ENCODE data around the gene TNS4. TPM values are rescaled to one million over a fixed set of nuclear protein-coding genes. Genes with fewer than 3 reads are reported as not detected.

Gene TNS4
- total RNA-seq, 1 experiment from 2014 or later = 0.59 TPM

DNA sequence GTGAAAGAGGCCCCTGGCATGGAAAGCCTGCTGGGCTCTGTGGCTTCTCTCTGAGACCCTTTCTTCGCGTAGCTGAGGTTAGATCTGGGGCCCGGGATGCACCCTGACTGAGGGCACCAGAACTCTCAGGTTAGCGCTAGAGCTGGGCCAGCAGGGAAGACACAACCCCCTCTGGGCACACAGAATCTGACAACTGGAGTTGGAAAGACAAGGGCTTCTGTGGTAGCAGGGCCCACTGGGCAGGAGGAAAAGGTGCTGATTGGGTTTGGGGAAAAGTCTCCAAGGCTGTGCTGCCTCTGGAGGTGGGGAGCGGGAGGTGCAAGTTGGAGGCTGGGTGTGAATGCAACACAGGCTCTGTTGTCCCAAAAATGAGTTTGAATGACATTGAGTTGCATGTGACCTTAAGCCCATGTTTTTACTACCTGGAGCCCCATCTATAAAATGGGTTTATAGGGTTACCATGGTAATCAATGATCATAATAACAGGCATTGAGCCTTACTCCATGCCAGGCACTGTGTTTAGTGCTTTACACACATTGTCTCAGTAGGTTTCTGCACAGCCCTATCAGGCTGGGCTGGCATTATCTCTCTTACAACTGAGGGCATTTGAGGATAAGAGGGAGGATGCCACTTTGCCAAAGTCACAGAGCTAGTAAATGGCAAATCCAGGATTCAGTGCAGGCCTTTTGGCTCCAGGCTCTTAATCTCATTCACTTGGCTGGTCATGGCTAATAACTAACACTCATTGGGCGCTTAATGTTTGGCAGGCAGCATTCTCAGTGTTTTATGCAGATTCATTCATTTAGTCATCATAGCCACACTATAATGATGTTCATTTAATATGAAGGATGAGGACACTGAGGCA, 67.6 kb downstream of the TNS4 start:
- H3K23ac ChIP-seq (ENCODE audit: insufficient read length, low read depth, low read length) = no peak overlapping the region
- peaks cover 3% of the 10 kb centered on the region for H3K27me3 Mint-ChIP-seq (ENCODE audit: low read depth)
- no peak overlapping the region for H4K5ac ChIP-seq (ENCODE audit: insufficient read length, low read depth, low read length)
- no peak overlapping the region for H2BK12ac ChIP-seq (ENCODE audit: insufficient read length, low read depth, low read length)
- no peaks in the 10 kb centered on the region for H4K20me1 ChIP-seq (ENCODE audit: control insufficient read depth, insufficient read depth, insufficient read length)
- H3K4me1 Mint-ChIP-seq = peaks cover 7 to 8% of the 10 kb centered on the region in 2 experiments
- no peaks in the 10 kb centered on the region for H3K36me3 Mint-ChIP-seq (ENCODE audit: insufficient read depth in 1 of 3, low read depth in 3 of 3)
- no peak overlapping the region for H3K56ac ChIP-seq (ENCODE audit: insufficient read length, low read depth, low read length)
- H2BK20ac ChIP-seq (ENCODE audit: low read depth, low read length, poor library complexity, severe bottlenecking) = no peak overlapping the region
- no peaks in the 10 kb centered on the region for H3K9me3 ChIP-seq (ENCODE audit: control insufficient read depth, low read depth, low read length)
- peak overlapping the region in 2 of 3 experiments; percentile 57 to 73; a peak in 1 of 7 replicates for H3K27ac Mint-ChIP-seq
- H3K27me3 ChIP-seq (ENCODE audit: insufficient read depth, low read length) = no peaks in the 10 kb centered on the region
- H3K9ac ChIP-seq (ENCODE audit: extremely low read depth, insufficient read length, low read length) = no peak overlapping the region
- H3K4me2 ChIP-seq (ENCODE audit: insufficient read depth, insufficient read length, low read length) = no peak overlapping the region
- H3T11ph ChIP-seq (ENCODE audit: low read length) = no peak overlapping the region
- no CpG with 5 or more reads among the region's 6 CpGs for WGBS (ENCODE audit: extremely low coverage, insufficient read length, low lambda C conversion rate)
- no peak overlapping the region for H3K18ac ChIP-seq (ENCODE audit: insufficient read length, low read depth, low read length)
- H2BK5ac ChIP-seq (ENCODE audit: insufficient read length, low read length) = no peak overlapping the region
- H3K79me2 ChIP-seq (ENCODE audit: insufficient read depth, low read length) = no peaks in the 10 kb centered on the region
- no peaks in the 10 kb centered on the region for H3K79me1 ChIP-seq (ENCODE audit: insufficient read depth, low read depth, low read length, poor library complexity, severe bottlenecking)
- no peak overlapping the region for H2AK5ac ChIP-seq (ENCODE audit: insufficient read length, low read length)
- no peak overlapping the region for H3K14ac ChIP-seq (ENCODE audit: insufficient read depth, low read length)
- peak; percentile 90 for DNase-seq
- H3K23me2 ChIP-seq (ENCODE audit: insufficient read length, low read depth, low read length, poor library complexity, severe bottlenecking) = no peaks in the 10 kb centered on the region
- H3K4me1 ChIP-seq (ENCODE audit: insufficient read depth, low read length) = no peaks in the 10 kb centered on the region
- peaks cover 0 to 4% of the 10 kb centered on the region in 2 experiments; a peak in 2 of 5 replicates for H3K9me3 Mint-ChIP-seq
- H2BK15ac ChIP-seq (ENCODE audit: low read depth, low read length) = no peak overlapping the region
- no peak overlapping the region for H3K27ac ChIP-seq (ENCODE audit: insufficient read length, low read depth, low read length)
- H4K91ac ChIP-seq (ENCODE audit: insufficient read length, low read depth, low read length) = no peak overlapping the region
- no peak overlapping the region for H2AFZ ChIP-seq (ENCODE audit: low read length)
- TF ChIP-seq CTCF (conservative IDR thresholded peaks at IDR 0.05) = peak; percentile 77
- H4K8ac ChIP-seq (replicated peaks; ENCODE audit: insufficient read length, low read depth, low read length) = no peak overlapping the region
- no peak overlapping the region for H3K4ac ChIP-seq (ENCODE audit: low read depth, low read length)
- no peak overlapping the region for H2BK120ac ChIP-seq (ENCODE audit: low read depth, low read length, poor library complexity, severe bottlenecking)
- H3K4me3 Mint-ChIP-seq = peak overlapping the region in 1 of 2 experiments; percentile 66; a peak in 2 of 5 replicates
